HG03097 (cell line): ENCODE measurements around the gene LRRC52.

Experiments
- ATAC-seq: cut with Tn5 transposase; IDR thresholded peaks from one replicate; pipeline ENCODE4 v1.9.1; 2021; ENCODE audit not compliant: unreplicated experiment, low FRiP score

LRRC52 gene, protein sequence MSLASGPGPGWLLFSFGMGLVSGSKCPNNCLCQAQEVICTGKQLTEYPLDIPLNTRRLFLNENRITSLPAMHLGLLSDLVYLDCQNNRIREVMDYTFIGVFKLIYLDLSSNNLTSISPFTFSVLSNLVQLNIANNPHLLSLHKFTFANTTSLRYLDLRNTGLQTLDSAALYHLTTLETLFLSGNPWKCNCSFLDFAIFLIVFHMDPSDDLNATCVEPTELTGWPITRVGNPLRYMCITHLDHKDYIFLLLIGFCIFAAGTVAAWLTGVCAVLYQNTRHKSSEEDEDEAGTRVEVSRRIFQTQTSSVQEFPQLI

DNA sequence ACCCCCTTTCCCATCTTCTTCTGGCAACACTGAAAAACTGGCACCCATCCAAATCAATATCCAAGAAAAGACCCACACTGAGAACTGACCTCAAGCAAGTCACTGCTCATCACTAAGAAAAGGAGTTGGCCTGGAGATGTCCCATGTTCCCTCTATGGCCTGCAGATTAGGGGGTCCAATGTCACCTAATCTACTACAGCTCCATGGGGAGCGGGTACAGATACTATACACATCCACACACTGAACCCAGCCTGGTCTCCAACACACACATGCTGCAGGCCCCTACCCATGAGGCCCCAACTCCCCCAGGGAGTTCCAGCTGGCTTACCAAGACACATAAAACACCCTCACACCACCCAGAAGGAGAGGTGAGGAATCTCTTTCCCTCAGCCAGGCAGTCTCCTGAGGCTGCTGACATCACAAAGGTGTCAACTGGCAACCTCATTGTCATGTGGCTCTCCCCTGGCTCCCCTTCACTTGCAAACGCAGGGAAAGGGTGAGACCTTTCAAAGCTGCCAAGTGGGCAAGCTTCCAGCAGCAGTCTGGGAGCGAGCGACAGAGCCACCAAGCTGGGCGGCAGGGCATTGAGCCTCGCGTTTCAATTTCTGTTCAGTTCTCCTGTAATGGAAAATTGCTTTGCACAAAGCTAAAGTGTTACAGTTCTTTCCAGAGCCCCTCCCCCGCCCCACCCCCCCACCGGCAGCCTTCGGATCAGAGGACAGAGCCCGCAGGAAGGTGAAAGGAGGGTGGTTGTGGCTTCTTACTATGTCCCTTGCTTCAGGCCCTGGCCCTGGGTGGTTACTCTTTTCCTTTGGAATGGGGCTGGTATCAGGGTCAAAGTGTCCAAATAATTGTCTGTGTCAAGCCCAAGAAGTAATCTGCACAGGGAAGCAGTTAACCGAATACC, at the start of gene LRRC52:
Gene LRRC52, plus strand, starts transcription at position 469 of the 907 bp plus-strand sequence. Its CDS starts 297 bp downstream, at position 766.
- ATAC-seq: no peak

GRCh38 chr1:165494949-165495857, 48.6 kb upstream of the LRRC52 start:
- no peak for ATAC-seq

DNA sequence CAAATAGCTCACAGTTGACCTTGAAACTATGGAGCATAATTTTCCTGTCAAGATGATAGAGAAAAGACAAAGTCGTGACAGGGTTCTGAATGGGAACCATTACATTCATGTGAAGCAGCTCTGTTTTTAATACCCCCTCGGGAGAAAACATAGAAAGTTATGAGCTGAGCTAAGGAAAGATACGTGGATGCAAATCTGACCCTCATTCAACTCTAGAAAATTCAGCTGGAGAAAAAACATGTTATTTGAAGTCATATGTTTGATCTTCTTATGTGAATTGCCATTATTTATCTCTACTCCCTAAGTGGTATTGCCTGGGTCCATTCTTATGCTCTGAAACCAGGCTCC, 48.0 kb upstream of the LRRC52 start:
- no peak for ATAC-seq

- ATAC-seq: no peak
Measured at GRCh38 chr1:165496501-165496900, 47.3 kb upstream of the LRRC52 start.

DNA sequence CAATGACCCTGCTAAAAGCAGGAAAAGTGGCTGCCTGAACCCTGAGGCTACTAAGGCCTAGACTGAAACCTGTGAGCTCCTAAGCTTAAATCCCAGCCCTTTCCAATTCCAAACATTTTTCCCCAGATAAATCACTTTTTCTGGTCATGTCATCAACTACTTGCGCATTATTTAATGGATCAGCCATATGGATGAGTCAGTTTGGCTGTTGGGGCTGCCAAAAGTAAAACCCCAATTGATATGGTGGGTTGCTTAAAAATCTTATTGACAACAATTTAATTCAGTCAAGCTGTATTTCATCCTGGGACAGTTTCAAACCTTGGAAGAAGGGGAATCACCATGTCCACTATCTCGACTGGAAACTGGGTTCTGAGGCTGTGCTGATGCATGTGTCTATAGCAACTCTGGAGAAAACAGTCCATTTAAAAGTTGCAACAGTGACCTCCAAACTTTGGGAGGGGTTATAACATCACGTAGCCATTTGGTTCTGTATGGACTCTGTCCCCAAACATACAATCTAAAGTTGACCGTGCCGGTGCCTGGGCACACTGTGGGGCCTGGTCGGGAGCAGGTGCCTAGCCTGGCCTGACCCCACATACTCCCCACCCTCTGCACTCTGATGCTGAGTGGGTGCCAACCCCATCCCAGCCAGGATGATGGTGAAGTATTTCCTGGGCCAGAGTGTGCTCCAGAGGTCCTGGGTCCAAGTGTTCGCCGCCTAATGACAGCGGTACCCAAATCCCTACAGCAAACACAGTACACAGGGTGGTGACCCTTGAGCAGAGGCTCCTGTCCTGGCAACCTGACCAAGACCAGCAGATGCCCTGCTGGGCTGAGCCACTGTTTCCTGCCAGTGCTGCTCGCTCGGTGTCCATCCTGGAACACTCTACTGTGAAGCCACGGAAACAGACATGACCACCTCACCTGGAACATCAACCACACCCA, 46.5 kb upstream of the LRRC52 start:
- no peak for ATAC-seq

- no peak for ATAC-seq
Measured at GRCh38 chr1:165501330-165501969, 42.4 kb upstream of the LRRC52 start.

- ATAC-seq: no peak
Measured at GRCh38 chr1:165501970-165502348, 41.8 kb upstream of the LRRC52 start.

- no peak for ATAC-seq
Measured at GRCh38 chr1:165507570-165507969, 36.2 kb upstream of the LRRC52 start.

GRCh38 chr1:165508291-165508690, 35.5 kb upstream of the LRRC52 start:
- ATAC-seq: no peak

DNA sequence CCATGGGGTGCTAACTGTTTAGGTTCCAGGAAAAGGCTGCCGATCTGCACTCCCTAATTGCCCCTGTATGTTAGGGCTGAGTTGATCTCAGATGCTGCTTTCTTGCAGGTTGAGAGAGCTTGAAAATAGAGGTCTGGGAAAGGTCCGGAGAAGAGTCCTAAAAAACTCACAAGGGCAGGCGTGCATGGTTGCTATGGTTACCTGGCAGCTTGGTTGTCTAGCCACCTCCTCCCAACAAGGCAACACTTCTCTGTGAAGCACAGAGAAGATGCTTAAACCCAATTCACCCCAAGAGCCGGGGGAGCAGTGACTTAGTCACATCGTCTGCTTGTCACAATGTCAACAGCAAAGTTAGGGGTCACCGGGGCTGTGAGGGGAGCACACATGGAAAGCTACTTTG, 31.0 kb upstream of the LRRC52 start:
- ATAC-seq: no peak

GRCh38 chr1:165516469-165516868, 27.3 kb upstream of the LRRC52 start:
- no peak for ATAC-seq

DNA sequence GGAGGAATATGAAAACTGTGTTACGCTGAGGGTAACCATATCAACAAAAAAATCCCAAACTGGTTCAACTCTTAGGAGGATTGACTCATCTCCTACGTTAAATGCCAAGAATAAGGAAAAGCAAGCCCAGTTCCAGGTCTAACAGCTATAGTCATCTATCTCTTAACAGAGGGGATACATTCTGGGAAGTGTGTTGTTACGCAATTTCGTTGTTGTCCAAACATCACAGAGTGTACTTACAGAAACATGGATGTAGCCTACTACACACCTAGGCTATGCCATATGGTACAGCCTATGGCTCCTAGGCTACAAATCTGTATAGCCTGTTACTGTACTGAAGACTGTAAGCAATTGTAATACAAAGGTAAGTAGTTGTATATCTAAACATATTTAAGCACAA, 23.2 kb upstream of the LRRC52 start:
- ATAC-seq: no peak

- no peak for ATAC-seq
Measured at GRCh38 chr1:165524639-165525285, 19.0 kb upstream of the LRRC52 start.

DNA sequence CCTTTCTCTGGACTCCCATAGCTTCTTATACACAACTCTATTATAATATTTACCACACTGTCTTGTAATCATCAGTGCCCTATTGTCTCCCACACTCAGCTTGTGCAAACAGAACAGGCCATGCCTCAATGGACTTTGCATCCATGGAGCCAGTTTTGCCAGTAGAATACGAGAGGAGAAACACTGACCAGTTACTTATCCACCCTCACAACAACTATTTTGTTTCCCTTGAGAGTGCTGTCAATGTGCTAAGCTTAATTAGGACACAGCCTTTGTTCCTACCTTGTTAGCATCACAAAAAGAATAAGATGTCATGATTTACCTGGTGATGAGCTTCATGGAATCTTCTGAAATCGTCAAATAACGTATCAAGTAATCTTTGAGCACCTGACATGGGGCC, 18.1 kb upstream of the LRRC52 start:
- ATAC-seq: no peak

- no peak for ATAC-seq
Measured at GRCh38 chr1:165527251-165528007, 16.4 kb upstream of the LRRC52 start.

GRCh38 chr1:165531021-165531420, 12.8 kb upstream of the LRRC52 start:
- no peak for ATAC-seq

GRCh38 chr1:165532053-165532452, 11.7 kb upstream of the LRRC52 start:
- ATAC-seq: no peak

DNA sequence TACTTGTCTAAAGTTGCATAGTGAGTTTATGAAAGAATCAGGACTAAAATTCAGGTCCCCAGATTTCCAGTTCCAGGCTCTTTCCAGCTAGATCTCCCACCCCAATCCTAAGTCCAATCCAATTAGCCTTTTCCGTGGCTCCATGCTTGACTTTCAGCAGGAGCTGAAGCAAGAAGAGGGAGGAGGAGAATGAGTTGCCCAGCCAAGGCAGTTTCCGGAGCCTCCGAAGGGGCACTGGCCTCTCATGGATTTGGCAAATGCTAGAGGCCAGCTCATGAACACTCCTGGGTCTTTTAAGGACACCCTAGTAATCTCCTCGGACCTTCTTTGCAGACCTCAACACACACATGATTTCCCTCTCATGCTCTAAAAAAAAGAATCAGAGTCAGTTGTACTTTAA, 10.5 kb upstream of the LRRC52 start:
- ATAC-seq: no peak
